ENCODE results near the gene ICAM2.

DNA sequence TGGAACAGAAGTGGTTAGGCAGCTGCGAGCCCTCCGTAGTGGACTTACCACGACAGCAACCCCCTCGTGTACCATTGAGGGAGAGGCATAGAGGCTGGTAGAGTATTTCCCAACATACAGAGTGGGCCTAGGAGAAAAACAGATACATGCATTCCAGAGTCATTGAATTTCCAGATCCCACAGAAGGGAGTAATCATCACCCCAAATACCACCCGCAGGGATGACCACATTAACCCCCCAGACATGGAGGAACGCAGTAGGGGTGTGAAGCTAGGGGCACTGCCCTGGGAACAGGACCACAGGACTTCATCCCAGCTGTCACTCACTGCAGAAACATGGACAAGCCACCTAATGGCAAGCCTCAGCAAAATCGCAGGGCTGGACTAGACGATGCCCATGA, 44.7 kb upstream of the ICAM2 start:
- TF ChIP-seq, protein P1, sequence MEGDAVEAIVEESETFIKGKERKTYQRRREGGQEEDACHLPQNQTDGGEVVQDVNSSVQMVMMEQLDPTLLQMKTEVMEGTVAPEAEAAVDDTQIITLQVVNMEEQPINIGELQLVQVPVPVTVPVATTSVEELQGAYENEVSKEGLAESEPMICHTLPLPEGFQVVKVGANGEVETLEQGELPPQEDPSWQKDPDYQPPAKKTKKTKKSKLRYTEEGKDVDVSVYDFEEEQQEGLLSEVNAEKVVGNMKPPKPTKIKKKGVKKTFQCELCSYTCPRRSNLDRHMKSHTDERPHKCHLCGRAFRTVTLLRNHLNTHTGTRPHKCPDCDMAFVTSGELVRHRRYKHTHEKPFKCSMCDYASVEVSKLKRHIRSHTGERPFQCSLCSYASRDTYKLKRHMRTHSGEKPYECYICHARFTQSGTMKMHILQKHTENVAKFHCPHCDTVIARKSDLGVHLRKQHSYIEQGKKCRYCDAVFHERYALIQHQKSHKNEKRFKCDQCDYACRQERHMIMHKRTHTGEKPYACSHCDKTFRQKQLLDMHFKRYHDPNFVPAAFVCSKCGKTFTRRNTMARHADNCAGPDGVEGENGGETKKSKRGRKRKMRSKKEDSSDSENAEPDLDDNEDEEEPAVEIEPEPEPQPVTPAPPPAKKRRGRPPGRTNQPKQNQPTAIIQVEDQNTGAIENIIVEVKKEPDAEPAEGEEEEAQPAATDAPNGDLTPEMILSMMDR (IDR thresholded peaks at IDR 0.05): no peak
- no peak for TF ChIP-seq EZH2phosphoT487 (IDR thresholded peaks at IDR 0.05)
- no peak for TF ChIP-seq EZH2 (IDR thresholded peaks at IDR 0.05)
